H1 (cell line): ENCODE measurements around the gene PKM. TPM values are rescaled to one million over a fixed set of nuclear protein-coding genes. Genes with fewer than 3 reads are reported as not detected.

ENCODE experiments used
- CTCF ChIA-PET: fragments of 300-600 bp; sonication (Branson Sonifier 250); formaldehyde crosslinking; loops from one replicate; lab custom pipeline; 2021; ENCODE audit not compliant: partially characterized antibody; lab: Charles Lee
- POLR2A ChIA-PET: fragments of 300-600 bp; sonication (Branson Sonifier 250); formaldehyde crosslinking; loops from one replicate; lab custom pipeline; 2021; ENCODE audit warnings: inconsistent platforms; ENCODE audit not compliant: partially characterized antibody; lab: Charles Lee
- DNase-seq, 2 experiments: peaks; one replicate each; pipeline versions ENCODE4 v3.0.0 to v3.0.0-alpha.2; 2010 to 2022; ENCODE audit warnings: low spot score in 2 of 2, low read depth in 1 of 2, mixed read lengths in 1 of 2
- FAIRE-seq: peaks from 2 replicates; lab custom pipeline; 2011; peaks lifted over from hg19 to GRCh38; lab: Jason Lieb, UNC
- H2AFZ ChIP-seq: 2 replicates; pipeline ENCODE4 v1.8.1; 2012; ENCODE audit warnings: low read length, inconsistent platforms
- H2AK5ac ChIP-seq: 2 replicates; pipeline ENCODE4 v1.6.1; 2013; ENCODE audit warnings: low read depth, low read length
- H2BK120ac ChIP-seq: replicated peaks from 2 replicates; pipeline ENCODE3; 2013; ENCODE audit warnings: low read depth, low read length, inconsistent platforms
- H2BK12ac ChIP-seq: 2 replicates; pipeline ENCODE4 v1.6.1; 2013; ENCODE audit warnings: low read depth, low read length
- H2BK15ac ChIP-seq: 2 replicates; pipeline ENCODE4 v1.6.1; 2013; ENCODE audit warnings: low read length
- H2BK20ac ChIP-seq: 2 replicates; pipeline ENCODE4 v1.6.1; 2013; ENCODE audit warnings: low read length
- H2BK5ac ChIP-seq: 2 replicates; pipeline ENCODE4 v1.6.1; 2013; ENCODE audit warnings: low read depth, low read length
- H3K14ac ChIP-seq: 2 replicates; pipeline ENCODE4 v1.6.1; 2013; ENCODE audit warnings: inconsistent platforms; ENCODE audit not compliant: insufficient read length
- H3K18ac ChIP-seq: 2 replicates; pipeline ENCODE4 v1.6.1; 2013; ENCODE audit warnings: low read length; ENCODE audit errors: extremely low read depth
- H3K23ac ChIP-seq: 2 replicates; pipeline ENCODE4 v1.6.1; 2013; ENCODE audit warnings: inconsistent platforms; ENCODE audit not compliant: insufficient read length
- H3K23me2 ChIP-seq: 2 replicates; pipeline ENCODE4 v1.6.1; 2013; ENCODE audit warnings: low read depth, low read length
- H3K27ac ChIP-seq: 2 replicates; pipeline ENCODE4 v1.6.1; 2011; ENCODE audit warnings: low read depth, low read length, inconsistent platforms
- H3K27me3 ChIP-seq, 4 experiments: replicated peaks in 1 of 4; 1 replicate in 1 of 4; 2 replicates in 3 of 4; pipeline versions ENCODE4 v1.6.1 to v1.8.1; 2011 to 2013; ENCODE audit warnings: low read length in 3 of 4, mild to moderate bottlenecking in 3 of 4, inconsistent platforms in 2 of 4, mixed read lengths in 2 of 4, moderate library complexity in 1 of 4; ENCODE audit not compliant: control insufficient read depth in 3 of 4, insufficient read depth in 3 of 4; ENCODE audit errors: extremely low read depth in 1 of 4
- H3K36me3 ChIP-seq, 4 experiments: 2 replicates each; pipeline versions ENCODE4 v1.6.1 to v1.8.1; 2011 to 2013; ENCODE audit warnings: mild to moderate bottlenecking in 4 of 4, low read length in 3 of 4, moderate library complexity in 2 of 4, control low read depth in 1 of 4, inconsistent platforms in 1 of 4; ENCODE audit not compliant: insufficient read depth in 4 of 4, control insufficient read depth in 2 of 4
- H3K4ac ChIP-seq: replicated peaks from 2 replicates; pipeline ENCODE3; 2013; ENCODE audit warnings: low read length, low read depth, mixed read lengths, inconsistent platforms; ENCODE audit not compliant: insufficient read length
- H3K4me1 ChIP-seq, 4 experiments: replicated peaks in 1 of 4; 1 replicate in 1 of 4; 2 replicates in 3 of 4; pipeline versions ENCODE4 v1.6.1 to v1.8.1; 2011 to 2013; ENCODE audit warnings: low read length in 3 of 4, inconsistent platforms in 2 of 4, mixed read lengths in 1 of 4; ENCODE audit not compliant: insufficient read depth in 4 of 4, control insufficient read depth in 3 of 4
- H3K4me2 ChIP-seq, 2 experiments: 2 replicates each; pipeline versions ENCODE4 v1.6.1 to v1.8.1; 2011 to 2013; ENCODE audit warnings: low read depth in 2 of 2, low read length in 2 of 2, control low read depth in 1 of 2, inconsistent platforms in 1 of 2, mild to moderate bottlenecking in 1 of 2; ENCODE audit not compliant: insufficient read depth in 1 of 2
- H3K4me3 ChIP-seq, 4 experiments: fragments of 200-600, 300-600 bp in 1 of 4; sonication (generic), shearing (Covaris generic), sonication (Bioruptor Twin) in 1 of 4; 2 replicates each; pipeline versions ENCODE4 v1.5.1 to v1.8.1; 2011 to 2016; ENCODE audit warnings: low read length in 4 of 4, low read depth in 3 of 4, control low read depth in 2 of 4, inconsistent platforms in 2 of 4, mild to moderate bottlenecking in 2 of 4, mixed read lengths in 1 of 4, moderate library complexity in 1 of 4; ENCODE audit not compliant: insufficient read depth in 2 of 4; ENCODE audit errors: extremely low read depth in 1 of 4
- H3K56ac ChIP-seq: replicated peaks from 2 replicates; pipeline ENCODE3; 2013; ENCODE audit warnings: low read depth, mild to moderate bottlenecking, mixed read lengths, low read length, inconsistent platforms; ENCODE audit not compliant: insufficient read length
- H3K79me1 ChIP-seq: 2 replicates; pipeline ENCODE4 v1.6.1; 2013; ENCODE audit warnings: low read depth, low read length, control low read depth
- H3K79me2 ChIP-seq, 2 experiments: 2 replicates each; pipeline versions ENCODE4 v1.6.1 to v1.8.1; 2012 to 2013; ENCODE audit warnings: low read length in 2 of 2, mild to moderate bottlenecking in 2 of 2, inconsistent platforms in 1 of 2; ENCODE audit not compliant: insufficient read depth in 2 of 2, control insufficient read depth in 1 of 2
- H3K9ac ChIP-seq, 4 experiments: replicated peaks in 1 of 4; 1 replicate in 1 of 4; 2 replicates in 3 of 4; pipeline versions ENCODE4 v1.6.1 to v1.8.1; 2011 to 2013; ENCODE audit warnings: low read depth in 3 of 4, low read length in 3 of 4, control low read depth in 2 of 4, mild to moderate bottlenecking in 2 of 4, moderate library complexity in 2 of 4, inconsistent platforms in 1 of 4; ENCODE audit errors: extremely low read depth in 1 of 4
- H3K9me3 ChIP-seq, 2 experiments: 2 replicates each; pipeline versions ENCODE4 v1.6.1 to v1.8.1; 2012 to 2013; ENCODE audit warnings: mild to moderate bottlenecking in 2 of 2, moderate library complexity in 2 of 2, control low read depth in 1 of 2, inconsistent platforms in 1 of 2, low read depth in 1 of 2, low read length in 1 of 2, mixed read lengths in 1 of 2; ENCODE audit not compliant: insufficient read depth in 2 of 2
- H4K20me1 ChIP-seq, 2 experiments: replicated peaks in 1 of 2; 2 replicates each; pipeline versions ENCODE3 to v1.8.1; 2011 to 2013; ENCODE audit warnings: inconsistent platforms in 2 of 2, low read length in 2 of 2, mild to moderate bottlenecking in 1 of 2; ENCODE audit not compliant: insufficient read depth in 2 of 2, control insufficient read depth in 1 of 2
- H4K5ac ChIP-seq: 2 replicates; pipeline ENCODE4 v1.6.1; 2013; ENCODE audit warnings: low read length, low read depth, mixed read lengths, inconsistent platforms; ENCODE audit not compliant: insufficient read length
- H4K8ac ChIP-seq: 2 replicates; pipeline ENCODE4 v1.8.0; 2013; ENCODE audit warnings: mild to moderate bottlenecking, moderate library complexity, low read length, inconsistent platforms; ENCODE audit not compliant: insufficient read depth; ENCODE audit errors: extremely low read depth
- H4K91ac ChIP-seq: replicated peaks from 2 replicates; pipeline ENCODE3; 2013; ENCODE audit warnings: low read length, mixed read lengths, inconsistent platforms; ENCODE audit not compliant: insufficient read length
- CEBPB ChIP-seq: IDR thresholded peaks from 2 replicates; pipeline ENCODE4 v1.6.1; 2012; ENCODE audit warnings: low read depth, low read length
- CHD1 ChIP-seq: IDR thresholded peaks from 2 replicates; pipeline ENCODE4 v1.6.1; 2012; ENCODE audit warnings: low read depth, low read length, improper control_type of control experiment
- CHD2 ChIP-seq: IDR thresholded peaks from 2 replicates; pipeline ENCODE4 v1.6.1; 2012; ENCODE audit warnings: low read length, improper control_type of control experiment
- CTBP2 ChIP-seq: IDR thresholded peaks from 2 replicates; pipeline ENCODE4 v1.7.0; 2011; ENCODE audit warnings: borderline replicate concordance, mild to moderate bottlenecking, moderate library complexity, mixed read lengths, low read length; ENCODE audit not compliant: insufficient read depth, insufficient read length
- MAX ChIP-seq: IDR thresholded peaks from 2 replicates; pipeline ENCODE4 v1.6.1; 2012; ENCODE audit warnings: inconsistent platforms
- PHF8 ChIP-seq: fragments of 200-600 bp; sonication (generic); conservative IDR thresholded peaks from 2 replicates; pipeline ENCODE4 v1.7.1; 2012; ENCODE audit warnings: low read depth, mild to moderate bottlenecking, inconsistent platforms, low read length, moderate library complexity
- POU5F1 ChIP-seq: IDR thresholded peaks from 2 replicates; pipeline ENCODE4 v1.6.1; 2011; ENCODE audit warnings: low read depth, mild to moderate bottlenecking, low read length, moderate library complexity
- SAP30 ChIP-seq: fragments of 300-600 bp; sonication (generic); IDR thresholded peaks from 2 replicates; pipeline ENCODE4 v1.7.1; 2012; ENCODE audit warnings: low read length, moderate library complexity, mild to moderate bottlenecking, inconsistent platforms; ENCODE audit not compliant: insufficient read depth, insufficient replicate concordance
- SIN3A ChIP-seq, 2 experiments: IDR thresholded peaks in 1 of 2; conservative IDR thresholded peaks in 1 of 2; 2 replicates each; pipeline ENCODE4 v1.6.1; 2011 to 2012; ENCODE audit warnings: low read length in 2 of 2, improper control_type of control experiment in 1 of 2, low read depth in 1 of 2, mild to moderate bottlenecking in 1 of 2
- SIRT6 ChIP-seq: IDR thresholded peaks from one replicate; pipeline ENCODE4 v1.7.1; 2012; ENCODE audit warnings: low read length, inconsistent platforms
- SP1 ChIP-seq: IDR thresholded peaks from 2 replicates; pipeline ENCODE4 v1.6.1; 2011; ENCODE audit warnings: low read depth, low read length
- SUZ12 ChIP-seq: fragments of 200-600 bp; sonication (generic); IDR thresholded peaks from 2 replicates; pipeline ENCODE4 v1.6.1; 2012; ENCODE audit warnings: mild to moderate bottlenecking, inconsistent platforms, low read length, moderate library complexity, mixed read lengths
- TAF7 ChIP-seq: optimal IDR thresholded peaks from 2 replicates; pipeline ENCODE3; 2011; ENCODE audit warnings: low read depth, mild to moderate bottlenecking, inconsistent platforms, low read length, moderate library complexity, borderline replicate concordance
- ZNF274 ChIP-seq: IDR thresholded peaks from 2 replicates; pipeline ENCODE4 v1.7.0; 2012; ENCODE audit warnings: low read length, borderline replicate concordance; ENCODE audit errors: extremely low read depth
- WGBS, 2 experiments: shearing (Covaris generic) in 1 of 2; methylation state at CpG; one replicate each; pipeline versions ENCODE4 v1.1.6 to v1.1.7; 2013 to 2015; ENCODE audit warnings: low lambda C conversion rate in 2 of 2, mixed read lengths in 2 of 2, inconsistent platforms in 1 of 2, low coverage in 1 of 2, missing lambda C conversion rate in 1 of 2; ENCODE audit not compliant: insufficient replicate concordance in 2 of 2, insufficient coverage in 1 of 2, insufficient read length in 1 of 2; ENCODE audit errors: extremely low coverage in 1 of 2, missing lambda C conversion rate in 1 of 2; 5-methylcytosine and 5-hydroxymethylcytosine counted together
- polyA plus RNA-seq, 7 experiments: library from polyadenylated mRNA; depleted of rRNA in 3 of 7; stranded (reverse) in 5 of 7; unstranded in 2 of 7; fragments of >200 nt in 5 of 7; fragments of 200-250 nt in 2 of 7; gene quantifications; 1 replicate in 5 of 7; 2 replicates in 1 of 7; 4 replicates in 1 of 7; pipeline versions ENCODE4 v1.2.1 to v1.2.3, GENCODE V29; 2011 to 2013; ENCODE audit warnings: missing spikeins in 2 of 7, mixed read lengths in 2 of 7
- total RNA-seq: library from RNA; stranded (reverse); fragmentation: NEBNext Ultra II Directional; extraction: Animal tissue kit (Norgen Biotek cat#: 25700); gene quantifications from 2 replicates; pipeline ENCODE4 v1.2.1, GENCODE V29; 2021

PKM gene
- total and polyA plus RNA-seq, 2 of the 8 experiments (the other 6 are each of a cell fraction or from before 2014, with no cell fraction given) = 780 to 856 TPM

- no peaks in the 10 kb centered on the region for H3K9me3 ChIP-seq
- no peak for FAIRE-seq
- no peak for TF ChIP-seq SUZ12
- no peak for TF ChIP-seq SP1
- TF ChIP-seq CEBPB = no peak
- no peak for TF ChIP-seq MAX
- no peak for TF ChIP-seq CTBP2
- no peak for TF ChIP-seq PHF8
- no peak for TF ChIP-seq CHD2
- TF ChIP-seq TAF7 = no peak
- TF ChIP-seq ZNF274 = no peak
- TF ChIP-seq SIN3A (conservative IDR thresholded peaks at IDR 0.05 in 1 of 2, IDR thresholded peaks at IDR 0.05 in 1 of 2; ENCODE audit: low read depth in 1 of 2, low read length in 2 of 2) = no peak
- no peak for TF ChIP-seq POU5F1
- TF ChIP-seq CHD1 = no peak
- no peak for TF ChIP-seq SIRT6
- TF ChIP-seq SAP30 = no peak
Measured at GRCh38 chr15:72271895-72272212, 40.9 kb upstream of the PKM start.

More at GRCh38 chr15:72271895-72272212, 40.9 kb upstream of the PKM start:
- Histone ChIP-seq H3K79me1 (no peaks in the 10 kb centered on the region), H2AFZ (no peak overlapping the region), H4K91ac (no peak overlapping the region), H2BK20ac (no peak overlapping the region), H4K20me1 (no peaks in the 10 kb centered on the region), H3K27ac (no peak overlapping the region), H3K18ac (no peak overlapping the region), H3K23ac (no peak overlapping the region), H3K9ac (peak overlapping the region in 3 of 4 experiments; percentile 3 to 62 (median 55); a peak in 5 of 7 replicates), H4K8ac (0 out of 2 replicates have a peak overlapping the region, but pooled peaks have one; percentile 73), H3K23me2 (peaks cover 4% of the 10 kb centered on the region), H4K5ac (no peak overlapping the region), H3K4me3 (peak overlapping the region; percentile 56 to 86 (median 76)), H2AK5ac (no peak overlapping the region), H3K36me3 (peaks cover 4 to 10% (median 6%) of the 10 kb centered on the region in 4 experiments; a peak in 7 of 8 replicates), H3K56ac (no peak overlapping the region), H2BK5ac (no peak overlapping the region), H3K27me3 (no peaks in the 10 kb centered on the region), H3K14ac (no peak overlapping the region), H3K4me1 (peaks cover 0 to 5% (median 3%) of the 10 kb centered on the region in 4 experiments; a peak in 4 of 7 replicates), H3K4ac (no peak overlapping the region), H2BK15ac (no peak overlapping the region), H3K4me2 (peak overlapping the region; percentile 57 to 73), H3K79me2 (peaks cover 0 to 11% of the 10 kb centered on the region in 2 experiments; a peak in 1 of 4 replicates), H2BK12ac (no peak overlapping the region), H2BK120ac (no peak overlapping the region)
- ChIA-PET POLR2A (interaction anchor here (0.6 to 1.0 kb wide), 3 partner anchors 42 to 260 kb away, joined by 3 to 4 read pairs (median 3); no protein-coding TSS in a partner anchor), CTCF (interaction anchor here (0.6 to 1.2 kb wide), 3 partner anchors 9 to 16 kb away, joined by 3 read pairs; no protein-coding TSS in a partner anchor)
- no peak for DNase-seq
- WGBS, 2 experiments = 7% methylated on average over 13 of the region's 13 CpGs; no CpG with 5 or more reads in 1 of the 2 experiments
